ENCODE results near the gene AGPAT2. TPM values are rescaled to one million over a fixed set of nuclear protein-coding genes. Genes with fewer than 3 reads are reported as not detected.

Gene AGPAT2
- polyA plus RNA-seq, 1 donor: 34.4 TPM

DNA sequence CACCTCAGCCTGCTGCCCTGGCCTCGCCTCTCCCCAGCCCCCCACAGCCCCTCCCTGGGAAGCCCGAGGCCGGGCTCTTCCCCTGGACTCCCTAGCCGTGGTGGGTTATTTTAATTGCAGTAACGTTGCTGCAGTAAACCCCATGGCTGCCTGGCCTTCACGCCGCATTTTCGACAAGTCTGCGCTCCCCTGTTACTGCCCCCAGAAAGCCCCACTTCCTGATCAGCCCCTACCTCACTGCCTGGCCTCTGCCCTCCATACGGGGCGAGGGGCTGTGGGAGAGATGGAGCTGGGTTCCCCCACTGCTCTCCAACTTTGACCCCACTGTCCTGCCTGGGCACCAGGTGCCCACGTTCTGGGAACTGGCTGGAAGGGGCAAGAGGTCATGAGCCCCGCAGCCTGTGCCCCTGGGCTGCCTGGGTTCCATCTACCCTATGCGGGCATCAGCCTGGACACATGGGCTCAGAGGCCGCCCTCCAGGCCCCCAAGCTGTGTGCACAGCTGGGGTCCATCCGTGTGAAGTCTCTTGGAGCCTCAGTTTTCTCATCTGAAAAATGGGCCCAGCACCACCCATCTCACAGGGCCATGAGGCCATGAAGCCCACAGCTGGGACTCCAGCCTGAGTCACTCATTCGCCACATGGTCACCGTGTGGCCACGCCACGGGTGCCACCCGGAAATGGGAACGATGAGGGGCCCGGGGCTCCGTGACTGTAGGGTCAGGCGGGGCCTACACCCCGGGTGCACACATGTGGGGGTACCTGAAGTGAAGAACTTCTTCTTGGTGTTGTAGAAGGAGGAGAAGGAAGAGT is 13.1 kb downstream of the AGPAT2 start:
- DNase-seq: no peak

DNA sequence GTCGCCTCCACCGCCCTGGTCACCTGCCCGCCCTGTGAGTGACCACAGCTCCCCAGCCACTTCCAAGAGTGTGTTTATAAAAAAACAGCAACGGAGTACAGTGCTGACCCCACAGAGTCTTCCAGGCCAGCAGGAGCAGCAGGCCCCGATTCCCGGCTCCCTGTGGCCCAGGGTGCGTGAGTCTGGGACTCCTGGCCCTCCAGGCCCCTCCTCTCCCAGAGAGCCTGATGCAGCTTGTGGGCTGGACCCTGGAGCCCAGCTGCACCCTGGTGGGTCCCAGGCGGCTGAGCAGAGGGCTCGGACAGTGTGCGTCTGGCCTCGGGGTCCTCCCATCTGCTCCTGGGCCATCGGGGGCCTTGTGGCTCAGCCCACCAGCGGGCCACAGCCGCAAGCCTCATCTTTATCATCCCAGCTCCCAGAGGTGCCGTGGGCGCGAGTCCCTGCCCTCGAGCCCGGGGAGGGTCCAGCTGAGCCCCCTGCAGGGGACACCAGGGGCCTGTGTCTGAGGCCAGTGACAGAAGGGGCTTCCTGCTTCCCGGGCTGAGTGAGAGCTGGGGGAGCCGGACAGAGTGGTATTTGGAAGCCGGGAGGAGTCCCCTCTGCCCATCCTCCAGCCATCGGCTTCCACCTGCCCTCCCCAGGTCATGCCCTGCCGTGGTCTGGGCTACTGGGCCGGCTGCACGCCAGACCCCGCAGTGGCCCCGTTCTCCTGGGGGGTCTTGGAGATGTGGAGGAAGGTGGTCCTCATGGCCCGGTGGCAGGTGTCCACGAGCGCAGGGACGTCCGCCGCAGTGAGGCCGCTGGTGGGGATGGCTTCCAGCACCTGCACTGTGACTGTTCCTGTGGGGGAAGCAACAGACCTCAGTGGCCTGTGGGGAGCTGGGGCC is 13.9 kb downstream of the AGPAT2 start:
- DNase-seq: no peak

DNA sequence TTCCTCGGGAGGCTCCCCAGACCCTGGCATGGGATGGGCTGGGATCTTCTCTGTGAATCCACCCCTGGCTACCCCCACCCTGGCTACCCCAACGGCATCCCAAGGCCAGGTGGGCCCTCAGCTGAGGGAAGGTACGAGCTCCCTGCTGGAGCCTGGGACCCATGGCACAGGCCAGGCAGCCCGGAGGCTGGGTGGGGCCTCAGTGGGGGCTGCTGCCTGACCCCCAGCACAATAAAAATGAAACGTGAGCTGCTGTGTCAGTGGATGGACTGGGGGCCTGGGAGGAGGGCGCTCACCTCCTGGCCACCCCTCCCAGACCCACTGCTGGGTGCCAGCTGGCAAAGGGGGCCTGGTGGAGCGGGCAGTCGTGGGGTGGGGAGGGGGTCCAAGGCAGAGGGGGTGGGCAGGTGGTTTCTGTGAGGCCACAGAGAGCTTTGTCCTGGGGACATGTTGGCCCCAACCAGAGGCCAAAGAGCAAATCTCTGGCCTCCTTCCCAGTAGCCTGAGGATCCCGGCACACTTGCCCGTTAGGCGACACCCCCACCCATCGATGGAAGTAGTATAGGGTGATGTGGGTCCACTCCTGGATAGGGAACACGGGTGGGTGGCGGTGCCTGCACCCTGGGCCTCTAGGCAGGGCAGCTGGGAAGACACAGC is 14.7 kb downstream of the AGPAT2 start:
- no peak for DNase-seq

DNA sequence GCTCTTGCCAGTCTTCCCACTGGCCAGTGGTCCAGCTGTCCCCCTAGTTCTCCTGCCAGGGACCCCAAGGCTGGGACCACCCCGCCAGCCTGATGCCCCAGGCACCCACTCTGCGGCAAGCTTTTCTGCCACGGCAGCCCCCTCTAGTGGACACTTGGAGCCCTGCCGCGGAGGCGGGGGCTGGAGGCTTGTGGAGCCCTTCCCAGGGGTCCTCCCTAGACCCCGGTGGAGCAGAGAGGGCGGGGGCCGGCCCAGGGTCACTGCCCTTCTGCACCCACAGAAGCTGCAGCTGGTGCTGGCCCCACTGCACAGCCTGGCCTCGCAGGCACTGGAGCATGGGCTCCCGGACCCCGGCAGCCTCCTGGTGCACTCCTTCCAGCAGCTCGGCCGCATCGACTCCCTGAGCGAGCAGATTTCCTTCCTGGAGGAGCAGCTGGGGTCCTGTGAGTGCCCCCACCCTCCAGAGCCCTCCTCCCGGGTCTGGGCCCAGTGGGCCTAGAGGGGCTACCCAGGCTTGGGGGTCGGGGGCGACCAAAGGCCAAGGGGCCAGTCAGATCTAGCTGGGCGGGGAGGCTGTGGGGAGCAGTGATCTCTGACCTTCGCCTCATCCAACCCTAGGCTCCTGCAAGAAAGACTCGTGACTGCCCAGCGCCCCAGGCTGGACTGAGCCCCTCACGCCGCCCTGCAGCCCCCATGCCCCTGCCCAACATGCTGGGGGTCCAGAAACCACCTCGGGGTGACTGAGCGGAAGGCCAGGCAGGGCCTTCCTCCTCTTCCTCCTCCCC is 15.4 kb downstream of the AGPAT2 start:
- DNase-seq: no peak

DNA sequence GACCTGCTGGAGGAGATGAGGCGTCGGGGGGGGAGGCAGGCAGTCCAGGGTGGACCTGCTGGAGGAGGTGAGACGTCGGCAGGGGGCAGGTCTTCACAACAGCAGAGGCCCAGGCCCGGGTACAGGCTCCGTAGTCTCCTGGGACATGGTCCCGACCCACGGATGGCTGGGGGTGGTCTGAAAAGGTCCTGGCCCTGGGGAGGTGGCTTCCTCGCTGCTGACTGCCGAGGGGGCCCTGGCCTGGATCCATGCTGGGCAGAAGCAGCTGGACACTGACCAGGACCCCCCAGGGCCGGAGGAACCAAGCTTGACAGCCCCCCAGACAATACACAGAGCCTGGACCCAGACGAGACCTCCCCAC is 16.0 kb downstream of the AGPAT2 start:
- no peak for DNase-seq

DNA sequence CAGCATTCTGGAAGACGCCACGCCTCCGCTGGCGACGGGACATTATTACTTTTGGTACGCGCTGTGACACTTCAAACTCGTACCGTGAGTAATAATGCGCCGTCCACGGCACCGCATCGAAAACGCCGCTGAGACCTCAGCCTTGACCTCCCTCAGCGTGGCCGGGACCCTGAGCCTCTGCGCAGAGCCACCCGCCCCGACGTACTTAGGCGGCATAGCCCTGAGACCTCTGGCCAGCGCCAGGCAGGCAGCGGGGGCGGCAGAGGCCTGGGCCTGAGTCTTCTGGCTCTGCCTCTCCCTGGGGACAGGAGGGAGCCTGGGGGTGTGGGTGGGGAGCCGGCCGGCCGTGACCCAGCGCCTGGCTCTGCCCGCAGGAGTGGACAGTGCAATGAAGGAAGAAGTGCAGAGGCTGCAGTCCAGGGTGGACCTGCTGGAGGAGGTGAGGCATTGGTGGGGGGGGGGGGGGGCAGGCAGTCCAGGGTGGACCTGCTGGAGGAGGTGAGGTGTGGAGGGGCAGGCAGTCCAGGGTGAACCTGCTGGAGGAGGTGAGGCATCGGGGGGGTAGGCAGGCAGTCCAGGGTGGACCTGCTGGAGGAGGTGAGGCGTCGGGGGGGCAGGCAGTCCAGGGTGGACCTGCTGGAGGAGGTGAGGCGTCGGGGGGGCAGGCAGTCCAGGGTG is 16.5 kb downstream of the AGPAT2 start:
- DNase-seq: no peak

DNA sequence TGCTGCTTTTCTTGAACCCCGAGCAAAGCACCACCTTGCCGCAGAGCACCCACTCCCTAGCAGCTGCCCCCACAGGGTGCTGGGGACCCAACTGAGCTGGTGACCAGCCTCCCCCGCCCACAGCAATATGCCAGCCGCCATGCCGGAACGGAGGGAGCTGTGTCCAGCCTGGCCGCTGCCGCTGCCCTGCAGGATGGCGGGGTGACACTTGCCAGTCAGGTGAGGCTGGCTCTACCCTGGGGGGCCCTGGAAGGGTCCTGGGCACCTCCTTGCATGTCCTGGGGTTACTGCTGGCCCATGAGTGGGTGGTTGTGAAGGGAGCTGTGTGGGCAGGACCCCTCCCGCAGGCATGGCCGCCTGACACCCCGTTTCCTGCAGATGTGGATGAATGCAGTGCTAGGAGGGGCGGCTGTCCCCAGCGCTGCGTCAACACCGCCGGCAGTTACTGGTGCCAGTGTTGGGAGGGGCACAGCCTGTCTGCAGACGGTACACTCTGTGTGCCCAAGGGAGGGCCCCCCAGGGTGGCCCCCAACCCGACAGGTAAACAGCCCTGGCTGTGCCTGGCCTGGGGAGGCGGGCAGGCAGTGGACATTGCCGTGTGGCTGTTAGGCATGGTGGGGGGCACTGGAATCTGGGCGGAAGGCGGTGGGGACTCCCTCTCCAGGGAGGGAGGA is 17.3 kb downstream of the AGPAT2 start:
- no peak for DNase-seq

DNA sequence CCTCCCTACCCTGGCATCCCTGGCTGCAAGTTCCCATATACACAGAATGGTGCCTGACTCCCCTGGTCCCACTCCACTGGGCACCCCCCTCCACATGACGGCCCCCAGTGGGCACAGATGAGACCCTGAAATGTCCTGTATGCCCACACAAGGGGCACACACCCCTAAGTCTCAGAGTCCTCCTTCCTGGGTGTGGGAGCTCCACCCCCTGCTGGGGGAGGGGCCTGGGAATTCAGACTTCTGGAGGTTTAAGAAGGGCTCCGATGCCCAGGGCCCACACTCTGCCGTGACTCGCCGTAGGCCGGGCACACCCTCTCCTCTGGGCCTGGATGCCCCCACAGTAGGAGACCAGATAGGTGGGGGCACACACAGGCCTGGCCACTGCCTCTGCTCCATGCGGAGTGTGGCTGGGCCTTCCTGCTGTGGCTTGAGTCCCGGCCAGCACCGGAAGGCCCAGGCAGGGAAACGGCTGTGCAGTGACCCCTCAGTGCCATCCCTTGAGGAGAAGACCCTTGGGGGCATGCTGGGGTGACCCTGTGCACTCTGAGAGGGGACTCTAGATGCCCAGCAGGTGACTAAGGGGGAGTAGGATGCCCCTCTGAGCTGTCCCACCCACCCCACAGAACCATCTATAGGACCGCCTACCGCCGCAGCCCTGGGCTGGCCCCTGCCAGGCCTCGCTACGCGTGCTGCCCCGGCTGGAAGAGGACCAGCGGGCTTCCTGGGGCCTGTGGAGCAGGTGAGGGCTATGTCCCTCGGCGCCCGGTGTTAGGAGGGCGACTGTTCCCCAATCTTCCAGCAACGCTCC is 18.1 kb downstream of the AGPAT2 start:
- no peak for DNase-seq

DNA sequence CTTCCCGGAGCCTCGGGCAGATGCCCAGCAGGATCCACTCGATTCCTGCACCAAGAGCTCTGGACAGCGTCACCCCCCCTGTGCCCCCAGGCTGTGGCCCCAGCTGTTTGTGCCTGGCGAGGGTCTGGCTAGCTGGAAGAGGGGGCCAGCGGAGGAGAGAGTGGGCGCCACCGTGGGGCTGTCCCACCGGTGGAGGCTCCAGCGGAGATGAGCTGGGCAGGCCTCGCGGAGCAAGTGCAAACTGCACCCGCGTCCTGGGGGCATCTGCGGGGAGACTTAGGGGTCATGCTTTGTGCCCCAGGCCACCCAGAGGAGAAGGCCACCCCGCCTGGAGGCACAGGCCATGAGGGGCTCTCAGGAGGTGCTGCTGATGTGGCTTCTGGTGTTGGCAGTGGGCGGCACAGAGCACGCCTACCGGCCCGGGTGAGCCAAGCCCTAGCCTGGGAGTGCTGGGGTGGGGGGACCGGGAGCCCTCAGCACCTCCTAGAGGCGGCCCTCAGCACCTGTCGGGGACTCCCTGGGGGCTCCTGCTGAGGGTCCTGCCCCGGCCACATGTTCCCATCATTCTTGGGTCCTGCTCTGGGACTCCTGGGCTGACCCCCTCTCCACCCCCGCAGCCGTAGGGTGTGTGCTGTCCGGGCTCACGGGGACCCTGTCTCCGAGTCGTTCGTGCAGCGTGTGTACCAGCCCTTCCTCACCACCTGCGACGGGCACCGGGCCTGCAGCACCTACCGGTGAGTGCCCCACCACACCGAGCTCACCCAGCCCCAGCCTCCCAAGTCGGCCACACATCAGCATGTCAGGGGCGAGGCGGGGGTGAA is 19.1 kb downstream of the AGPAT2 start:
- DNase-seq: no peak

DNA sequence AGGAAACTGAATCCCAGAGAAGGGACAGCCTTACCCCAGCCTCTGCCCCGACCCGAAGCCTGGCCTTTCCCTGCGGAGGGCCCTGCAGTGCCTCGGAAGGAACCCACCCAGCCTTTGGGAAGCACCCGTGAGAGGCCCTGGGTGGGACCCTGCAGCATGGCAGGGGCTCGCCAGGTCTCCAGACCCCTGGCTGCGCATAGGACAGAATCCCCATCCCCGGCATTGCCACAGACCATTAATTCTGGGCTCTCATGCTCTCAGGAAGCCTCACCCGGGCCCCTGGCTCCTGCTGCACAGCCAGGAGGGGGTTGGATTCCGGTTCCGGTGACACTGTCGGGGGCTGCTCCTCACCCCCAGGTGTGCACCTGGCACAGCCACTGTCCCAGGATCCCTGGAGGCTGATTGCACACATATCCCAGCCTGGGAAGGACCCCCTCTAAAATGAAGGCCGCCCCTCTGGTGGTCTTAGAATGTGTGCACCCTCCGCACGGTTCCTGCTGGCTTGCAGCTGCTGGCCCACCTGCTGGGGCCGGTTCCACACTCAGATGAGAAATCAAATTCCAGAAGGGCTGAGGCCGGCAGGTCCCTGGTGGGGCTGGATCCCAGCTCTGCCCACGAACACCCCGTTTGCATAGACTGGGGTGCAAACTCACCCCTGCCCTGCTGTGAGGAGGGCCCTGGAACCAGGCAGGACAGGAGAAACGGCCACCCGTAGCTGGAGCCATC is 19.9 kb downstream of the AGPAT2 start:
- no peak for DNase-seq

DNA sequence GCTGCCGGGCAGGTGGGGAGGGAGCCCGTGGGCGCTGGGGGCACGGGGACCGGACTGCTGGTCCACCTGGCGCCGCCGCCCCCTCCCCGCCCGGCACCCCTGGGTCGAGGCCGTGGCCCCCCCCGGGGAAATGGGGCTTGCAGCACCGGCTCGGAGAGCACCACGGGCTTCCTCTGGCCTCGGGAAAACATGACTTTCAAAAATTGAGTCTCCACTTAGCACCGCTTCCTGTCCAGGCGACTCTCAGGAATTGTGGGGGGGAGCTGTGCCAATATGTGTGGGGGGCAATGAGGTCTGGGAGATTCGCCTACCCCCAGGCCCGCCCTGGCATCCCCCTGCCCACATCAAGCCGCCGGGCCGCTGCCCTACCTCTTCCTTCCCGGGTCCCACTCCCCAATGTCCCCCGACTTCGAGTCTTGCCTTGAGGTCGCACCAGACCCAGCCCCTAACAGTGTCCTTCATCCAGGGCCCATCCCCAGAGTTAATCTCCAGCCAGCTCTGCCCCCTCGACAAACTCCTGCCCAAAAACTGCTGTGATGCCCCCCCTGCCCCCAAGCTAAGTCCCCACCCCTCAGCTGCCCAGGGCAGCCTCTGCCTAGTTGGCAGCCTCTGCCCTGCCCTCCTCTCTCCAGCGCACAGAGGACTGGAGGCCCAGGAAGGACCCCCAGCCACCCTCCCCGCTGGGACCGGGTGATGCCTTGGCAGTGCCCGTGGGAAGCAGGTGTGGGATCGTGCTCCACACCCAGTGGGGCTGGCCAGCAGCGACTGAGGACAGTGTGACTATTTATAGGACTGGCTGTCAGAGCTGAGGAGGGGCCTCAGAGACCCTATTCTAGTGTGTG is 20.7 kb downstream of the AGPAT2 start:
- no peak for DNase-seq

DNA sequence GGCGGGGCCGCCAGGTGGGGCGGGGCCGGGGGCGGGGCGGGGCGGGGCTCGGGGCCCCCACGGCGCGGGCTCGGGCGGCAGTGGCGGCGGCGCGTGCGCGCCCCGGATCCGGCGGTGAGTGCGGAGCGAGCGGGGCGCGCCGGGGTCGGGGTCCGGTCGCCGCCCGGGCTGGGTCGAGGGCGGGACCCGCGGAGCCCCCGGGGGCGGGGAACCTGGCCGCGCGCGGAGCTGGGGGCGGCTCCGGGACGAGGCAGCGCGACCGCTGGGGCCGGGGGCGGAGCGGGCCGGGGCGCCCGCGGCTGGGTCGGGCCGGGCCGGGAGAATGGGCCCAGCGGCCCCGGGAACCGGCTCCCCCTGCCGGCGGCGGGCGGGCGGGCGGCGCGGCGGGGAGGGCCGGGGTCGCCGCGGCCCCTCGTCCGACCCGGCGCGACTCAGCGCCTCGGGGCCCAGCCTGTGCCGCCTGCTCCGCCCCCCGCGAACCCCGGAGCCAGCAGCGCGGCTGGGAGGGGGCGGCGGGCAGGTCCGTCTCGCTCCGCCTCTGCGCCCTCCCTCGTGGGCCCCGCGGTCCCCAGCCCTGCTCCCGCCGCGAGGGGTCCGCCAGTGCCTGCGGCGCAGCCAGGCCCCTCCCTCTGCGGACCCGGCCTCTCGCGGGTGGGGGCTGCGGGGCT is 21.4 kb downstream of the AGPAT2 start:
- no peak for DNase-seq

DNA sequence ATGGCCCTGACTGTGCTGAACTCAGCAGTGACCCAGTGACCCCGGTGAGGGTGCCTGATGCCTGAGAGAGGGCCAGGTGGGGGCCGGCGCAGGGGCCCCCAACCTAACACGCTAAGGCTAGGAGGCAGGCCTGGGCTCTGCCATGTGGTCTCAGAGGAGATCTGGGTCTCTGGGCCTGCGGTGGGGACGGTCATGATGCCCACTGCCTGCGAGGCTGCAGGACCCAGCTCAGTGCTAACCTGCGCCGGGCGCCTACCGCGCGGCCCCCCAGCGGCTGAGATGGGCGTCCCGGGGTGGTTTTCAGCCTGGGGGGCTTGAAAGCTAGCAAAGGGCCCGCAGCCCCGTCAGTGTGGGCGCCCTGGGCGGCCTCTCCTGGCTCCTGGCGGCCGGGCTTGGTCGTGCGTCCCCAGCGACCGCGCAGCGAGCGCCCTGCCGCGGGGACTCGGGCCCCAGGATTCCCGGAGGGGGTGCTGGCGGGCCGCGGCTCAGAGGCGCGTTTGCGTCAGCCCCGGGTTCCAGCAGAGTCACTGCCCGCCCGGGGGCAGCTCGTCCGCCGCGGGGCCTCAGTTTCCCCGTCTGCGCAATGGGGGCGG is 22.1 kb downstream of the AGPAT2 start:
- no peak for DNase-seq

DNA sequence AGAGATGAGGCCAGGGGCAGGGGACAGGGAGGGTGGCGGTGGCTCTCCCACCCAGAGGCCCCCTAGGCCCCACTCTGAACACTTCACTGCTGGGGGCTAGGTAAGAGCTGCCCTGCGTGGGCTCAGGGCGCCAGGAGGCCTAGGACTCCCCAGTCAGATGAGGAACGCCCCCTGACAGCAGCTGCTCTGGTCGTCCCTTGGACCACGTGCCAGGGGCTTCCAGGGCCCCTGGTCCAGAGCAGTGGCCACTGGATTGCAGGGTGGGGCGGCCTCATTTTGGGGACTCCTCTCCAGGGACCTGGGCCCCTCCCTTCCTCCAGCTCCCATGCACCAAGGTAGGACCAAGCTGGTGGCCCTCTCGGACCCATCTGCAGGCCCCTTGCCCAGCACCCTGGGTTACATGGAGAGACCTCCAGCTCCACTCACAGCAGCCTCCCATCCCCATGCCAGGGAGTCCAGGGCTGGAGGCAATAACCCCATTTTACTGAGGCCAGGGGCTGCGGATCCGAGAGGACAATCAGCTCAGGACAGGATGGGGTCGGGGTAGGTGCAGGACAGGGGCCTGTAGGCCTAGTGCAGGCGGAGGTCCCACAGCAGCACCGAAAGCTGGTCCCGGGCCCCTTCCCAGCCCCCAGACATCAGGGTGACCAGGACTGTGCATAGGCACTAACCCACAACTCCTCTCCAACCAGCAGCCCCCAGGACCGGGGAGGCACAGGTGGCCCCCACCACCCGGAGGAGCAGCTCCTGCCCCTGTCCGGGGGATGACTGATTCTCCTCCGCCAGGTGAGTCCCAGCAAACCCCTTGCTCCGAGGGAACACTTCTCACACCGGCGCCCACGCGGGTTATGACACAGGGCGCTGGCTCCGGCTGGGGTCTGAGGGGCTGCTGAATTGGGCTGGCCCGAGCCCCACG is 23.0 kb downstream of the AGPAT2 start:
- DNase-seq: no peak
